Measurements from ENCODE around the gene CPEB3.
A peak's percentile ranks its signal among the peaks of the same experiment; 100 is the strongest.

Gene CPEB3

DNA sequence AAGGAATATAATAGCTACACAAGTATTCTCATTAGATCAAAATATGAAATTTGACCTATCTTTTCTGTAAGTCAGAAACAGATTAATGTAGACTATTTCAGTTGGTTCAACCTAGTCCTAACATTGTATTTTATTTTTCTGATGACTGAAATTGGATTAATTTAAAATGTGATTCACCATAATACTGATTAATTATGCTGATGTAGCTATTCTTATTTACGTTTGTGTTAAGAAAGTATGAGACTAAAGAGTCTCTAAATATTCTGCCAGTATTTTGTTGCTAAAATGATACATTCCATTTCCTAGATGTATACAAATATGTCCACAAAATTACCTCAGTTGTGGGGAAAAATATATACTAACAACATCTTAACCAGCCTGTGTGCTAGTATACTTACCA is 18.4 kb upstream of the CPEB3 start:
- TF ChIP-seq, protein P1, sequence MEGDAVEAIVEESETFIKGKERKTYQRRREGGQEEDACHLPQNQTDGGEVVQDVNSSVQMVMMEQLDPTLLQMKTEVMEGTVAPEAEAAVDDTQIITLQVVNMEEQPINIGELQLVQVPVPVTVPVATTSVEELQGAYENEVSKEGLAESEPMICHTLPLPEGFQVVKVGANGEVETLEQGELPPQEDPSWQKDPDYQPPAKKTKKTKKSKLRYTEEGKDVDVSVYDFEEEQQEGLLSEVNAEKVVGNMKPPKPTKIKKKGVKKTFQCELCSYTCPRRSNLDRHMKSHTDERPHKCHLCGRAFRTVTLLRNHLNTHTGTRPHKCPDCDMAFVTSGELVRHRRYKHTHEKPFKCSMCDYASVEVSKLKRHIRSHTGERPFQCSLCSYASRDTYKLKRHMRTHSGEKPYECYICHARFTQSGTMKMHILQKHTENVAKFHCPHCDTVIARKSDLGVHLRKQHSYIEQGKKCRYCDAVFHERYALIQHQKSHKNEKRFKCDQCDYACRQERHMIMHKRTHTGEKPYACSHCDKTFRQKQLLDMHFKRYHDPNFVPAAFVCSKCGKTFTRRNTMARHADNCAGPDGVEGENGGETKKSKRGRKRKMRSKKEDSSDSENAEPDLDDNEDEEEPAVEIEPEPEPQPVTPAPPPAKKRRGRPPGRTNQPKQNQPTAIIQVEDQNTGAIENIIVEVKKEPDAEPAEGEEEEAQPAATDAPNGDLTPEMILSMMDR (IDR thresholded peaks at IDR 0.05; ENCODE audit: low read depth, low read length) = no peak
- no peak for DNase-seq (ENCODE audit: extremely low read depth, low read depth)

DNA sequence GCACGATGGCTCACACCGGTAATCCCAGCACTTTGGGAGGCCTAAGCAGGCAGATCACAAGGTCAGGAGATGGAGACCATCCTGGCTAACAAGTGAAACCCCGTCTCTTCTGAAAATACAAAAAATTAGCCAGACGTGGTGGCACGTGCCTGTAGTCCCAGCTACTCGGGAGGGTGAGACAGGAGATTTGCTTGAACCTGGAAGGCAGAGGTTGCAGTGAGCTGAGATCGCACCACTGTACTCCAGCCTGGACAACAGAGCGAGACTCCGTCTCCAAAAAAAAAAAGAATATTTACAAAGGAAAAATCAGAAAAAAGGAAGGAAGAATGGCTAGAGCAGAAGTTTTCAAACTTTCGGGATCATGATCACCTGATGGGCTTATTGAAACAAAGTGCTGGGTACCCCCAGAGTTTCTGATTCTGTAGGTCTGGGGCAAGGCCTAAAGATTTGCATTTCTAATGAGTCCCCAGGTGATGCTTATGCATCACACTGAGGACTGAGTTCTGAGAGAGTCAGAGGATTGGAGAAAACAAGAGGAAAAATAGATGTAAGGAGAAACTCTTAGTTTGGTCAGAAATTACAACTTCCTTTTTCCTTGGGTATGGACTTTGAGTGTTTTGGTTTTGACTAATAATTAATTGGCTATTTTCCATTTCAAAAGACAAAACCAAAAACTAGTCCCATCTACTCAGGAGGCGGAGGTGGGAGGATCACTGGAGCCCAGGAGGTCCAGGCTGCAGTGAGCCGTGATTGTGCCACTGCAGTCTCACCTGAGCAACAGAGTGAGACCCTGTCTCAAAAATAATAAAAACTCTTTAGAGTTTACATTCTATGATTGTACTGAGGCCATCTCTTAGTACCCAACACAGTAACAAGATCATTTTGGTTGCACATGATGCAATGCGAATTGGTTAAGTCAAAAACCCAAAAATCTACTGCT is 14.5 kb upstream of the CPEB3 start:
- DNase-seq (ENCODE audit: extremely low read depth, low read depth) = no peak
- TF ChIP-seq, protein P1 (IDR thresholded peaks at IDR 0.05; ENCODE audit: low read depth, low read length) = no peak

DNA sequence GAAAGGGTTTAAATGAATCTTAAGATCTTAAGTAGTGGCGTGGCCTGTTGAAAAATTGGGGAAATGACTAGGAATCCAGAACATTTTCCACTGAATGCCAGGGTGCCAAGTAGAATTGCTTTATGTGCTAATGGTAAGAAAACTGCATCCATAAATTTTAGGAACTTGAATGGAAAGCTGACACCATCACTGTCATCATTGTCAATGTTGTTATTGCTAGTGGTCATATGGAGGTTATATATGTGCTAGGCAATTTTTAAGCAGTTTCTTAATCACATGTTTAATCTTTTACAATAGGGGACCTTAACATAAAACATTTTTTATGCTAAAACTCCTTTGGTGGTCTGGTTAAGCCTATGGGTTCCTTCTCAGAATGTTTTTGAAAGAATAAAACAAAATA is 13.2 kb upstream of the CPEB3 start:
- DNase-seq (ENCODE audit: extremely low read depth, low read depth) = no peak
- TF ChIP-seq, protein P1 (IDR thresholded peaks at IDR 0.05; ENCODE audit: low read depth, low read length) = no peak

DNA sequence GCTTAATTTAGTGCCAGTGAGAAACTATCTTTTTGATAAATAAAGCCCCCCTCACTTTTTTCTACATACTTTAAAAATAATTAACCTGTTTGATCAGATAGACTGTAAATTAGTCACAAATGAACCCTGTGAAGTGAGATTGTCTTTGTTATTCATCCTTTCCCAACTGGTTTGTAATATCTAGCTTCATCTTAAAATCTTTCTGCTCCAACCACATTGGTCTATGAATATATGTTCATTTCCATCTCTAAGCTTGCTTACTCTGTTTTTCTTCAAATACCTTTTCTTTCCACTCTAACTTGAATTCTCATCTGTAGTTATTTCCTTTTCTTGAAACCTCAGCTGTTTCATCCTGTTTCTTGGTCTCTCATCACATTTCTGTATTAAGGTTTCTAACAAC is 12.2 kb upstream of the CPEB3 start:
- TF ChIP-seq, protein P1 (IDR thresholded peaks at IDR 0.05; ENCODE audit: low read depth, low read length) = no peak
- no peak for DNase-seq (ENCODE audit: extremely low read depth, low read depth)

DNA sequence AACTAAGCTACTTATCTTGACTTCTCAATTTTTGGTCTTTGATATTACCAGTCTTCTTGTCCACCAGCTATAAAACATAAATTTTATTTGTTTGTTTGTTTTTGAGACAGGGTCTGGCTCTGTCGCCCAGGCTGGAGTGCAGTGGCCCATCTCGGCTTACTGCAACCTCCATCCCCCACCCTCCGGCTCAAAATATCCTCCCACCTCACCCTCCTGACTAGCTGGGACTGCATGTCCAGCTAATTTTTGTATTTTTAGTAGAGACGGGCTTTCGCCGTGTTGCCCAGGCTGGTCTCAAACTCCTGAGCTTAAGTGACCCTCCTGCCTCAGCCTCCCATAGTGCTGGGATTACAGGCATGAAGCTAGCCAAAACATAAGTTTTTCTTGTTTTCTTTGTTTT is 7.6 kb upstream of the CPEB3 start:
- DNase-seq (ENCODE audit: extremely low read depth, low read depth) = no peak
- TF ChIP-seq, protein P1 (IDR thresholded peaks at IDR 0.05; ENCODE audit: low read depth, low read length) = no peak

DNA sequence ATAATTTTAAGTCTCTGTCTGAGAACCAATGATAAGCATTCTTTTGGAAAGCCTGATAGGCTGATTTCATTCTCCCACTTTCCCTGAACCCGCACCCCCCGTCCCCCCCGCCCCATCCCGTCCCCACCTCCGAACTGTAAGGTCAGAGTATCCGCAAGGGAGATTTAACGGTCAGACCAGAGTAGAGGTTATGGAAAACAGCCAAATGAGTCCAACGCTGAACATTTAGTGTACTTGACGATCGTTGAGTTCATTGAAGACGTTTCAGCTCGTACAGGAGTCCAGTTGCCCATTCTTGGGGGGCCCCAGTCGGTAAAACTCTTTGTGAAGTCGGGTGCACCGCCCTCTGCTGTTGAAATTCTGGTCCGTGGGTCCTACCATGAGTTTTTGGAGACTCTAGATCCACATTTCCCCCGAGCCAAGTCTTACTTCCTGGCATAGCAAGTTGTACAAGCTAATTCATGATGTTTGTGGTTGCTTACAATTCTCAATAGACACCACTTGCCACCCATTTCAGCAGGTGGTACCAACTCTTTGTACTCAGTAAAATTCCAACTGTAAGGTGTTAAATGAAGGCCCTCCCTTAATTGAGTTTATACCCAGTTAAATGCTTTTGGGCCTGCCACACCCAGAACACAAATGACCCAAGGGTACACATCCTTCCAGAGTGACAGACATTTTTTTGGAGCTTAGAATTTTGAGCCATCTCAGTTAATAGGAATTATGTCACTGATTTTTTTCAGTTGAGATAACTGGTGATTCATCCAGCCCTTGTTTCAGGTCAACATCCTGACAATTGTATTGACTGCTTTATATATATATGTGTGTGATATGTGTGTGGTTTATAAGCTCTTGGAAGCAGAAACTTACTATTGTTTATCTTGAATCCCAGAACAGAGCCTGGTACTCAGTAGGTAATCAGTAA is 1.3 kb upstream of the CPEB3 start:
- TF ChIP-seq, protein P1 (IDR thresholded peaks at IDR 0.05; ENCODE audit: low read depth, low read length) = peak; percentile 60
- peak; percentile 15 for DNase-seq (ENCODE audit: extremely low read depth, low read depth)

DNA sequence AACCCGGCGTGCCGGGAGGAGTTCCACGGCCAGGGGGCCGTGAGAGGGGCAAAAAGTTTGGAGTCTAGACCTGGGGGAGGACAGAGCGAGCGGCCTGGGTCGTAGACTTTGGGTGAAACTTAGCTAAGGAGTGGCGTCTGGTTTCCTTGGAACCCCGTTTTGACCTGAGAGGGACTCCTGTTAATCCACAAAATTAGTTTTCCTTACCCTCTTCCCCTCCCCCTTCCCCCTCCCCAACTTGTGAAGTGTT is 663 bp upstream of the CPEB3 start:
- no peak for DNase-seq (ENCODE audit: extremely low read depth, low read depth)
- TF ChIP-seq, protein P1 (IDR thresholded peaks at IDR 0.05; ENCODE audit: low read depth, low read length) = no peak

Data from AG09319 (cell line).